Cardiac septum (tissue), 1 donor: ENCODE measurements around the gene ZBED6. TPM values are rescaled to one million over a fixed set of nuclear protein-coding genes. Genes with fewer than 3 reads are reported as not detected.
"Not testable (repeated sequence)": the region's sequence is repeated elsewhere in the genome, so short reads cannot be mapped to it uniquely, and the experiment has no call there.

Experiments
- DNase-seq: peaks from one replicate; pipeline ENCODE4 v3.0.0-alpha.2; 2020; ENCODE audit warnings: low spot score
- intact Hi-C: fragments of 100-400 bp; cut with DNase I; formaldehyde crosslinking; loops from one replicate; pipeline ENCODE4 v1.14.0; 2022
- total RNA-seq: library from RNA; stranded (reverse); fragmentation: NEBNext Ultra II Directional; extraction: Animal tissue kit (Norgen Biotek cat#: 25700); gene quantifications from one replicate; pipeline ENCODE4 v1.2.1, GENCODE V29; 2021
- donor health status: DM: no; HTN: no; CAD: no.

ZBED6 gene
- total RNA-seq, 1 donor from 2014 or later: 18.4 TPM

DNA sequence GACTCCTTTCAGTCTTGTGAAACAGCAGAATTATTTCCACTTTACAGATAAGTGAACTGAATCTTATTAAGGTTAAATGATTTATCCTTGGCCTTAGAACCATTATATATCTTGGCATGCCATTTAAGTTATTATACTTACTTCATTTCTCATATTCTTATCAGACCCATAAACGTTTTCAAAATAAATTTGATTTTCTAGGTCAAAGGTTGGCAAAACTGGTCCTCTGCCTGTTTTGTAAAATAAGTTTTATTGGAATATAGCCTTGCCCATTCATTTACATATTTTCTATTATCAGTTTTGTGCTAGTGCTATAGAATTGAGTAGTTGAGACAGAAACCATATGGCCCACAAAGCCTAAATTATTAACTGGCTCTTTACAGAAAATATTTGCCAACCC, 33.1 kb downstream of the ZBED6 start:
- no peak for DNase-seq
- intact Hi-C loops: no loop called here

DNA sequence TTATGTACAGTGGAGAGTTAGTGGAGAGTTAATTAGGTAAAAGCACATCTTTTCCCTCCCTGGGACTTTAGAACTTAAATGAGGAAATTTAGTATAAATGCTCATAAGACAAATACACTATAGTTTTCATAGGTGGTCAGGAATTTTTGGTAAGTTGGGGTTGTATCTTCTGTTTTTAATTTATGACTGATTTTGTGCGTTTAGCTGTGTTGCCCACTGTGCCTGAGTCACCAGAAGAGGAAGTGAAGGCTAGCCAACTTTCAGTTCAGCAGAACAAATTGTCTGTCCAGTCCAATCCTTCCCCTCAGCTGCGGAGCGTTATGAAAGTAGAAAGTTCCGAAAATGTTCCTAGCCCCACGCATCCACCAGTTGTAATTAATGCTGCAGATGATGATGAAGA, 33.8 kb downstream of the ZBED6 start:
- intact Hi-C loops, DNase-seq: not testable (repeated sequence)

DNA sequence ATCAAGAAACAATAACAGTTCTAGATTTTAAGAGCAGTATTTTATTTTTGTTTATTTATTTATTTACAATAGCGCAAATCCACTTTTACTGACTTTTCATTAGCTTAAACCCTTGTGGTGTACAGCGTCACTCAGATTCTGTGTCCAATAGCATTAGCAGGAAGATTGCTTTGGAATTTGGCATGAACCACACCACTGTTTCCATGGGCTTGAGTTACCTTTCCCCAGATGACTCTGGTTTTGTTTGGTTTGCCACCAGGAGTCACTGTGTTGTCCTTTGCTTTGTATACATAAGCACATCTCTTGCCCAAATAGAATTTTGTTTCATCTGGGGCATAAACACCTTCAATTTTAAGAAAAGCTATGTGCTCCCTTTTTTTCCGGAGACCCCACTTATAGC, 40.1 kb downstream of the ZBED6 start:
- intact Hi-C loops: no loop called here
- DNase-seq: no peak

DNA sequence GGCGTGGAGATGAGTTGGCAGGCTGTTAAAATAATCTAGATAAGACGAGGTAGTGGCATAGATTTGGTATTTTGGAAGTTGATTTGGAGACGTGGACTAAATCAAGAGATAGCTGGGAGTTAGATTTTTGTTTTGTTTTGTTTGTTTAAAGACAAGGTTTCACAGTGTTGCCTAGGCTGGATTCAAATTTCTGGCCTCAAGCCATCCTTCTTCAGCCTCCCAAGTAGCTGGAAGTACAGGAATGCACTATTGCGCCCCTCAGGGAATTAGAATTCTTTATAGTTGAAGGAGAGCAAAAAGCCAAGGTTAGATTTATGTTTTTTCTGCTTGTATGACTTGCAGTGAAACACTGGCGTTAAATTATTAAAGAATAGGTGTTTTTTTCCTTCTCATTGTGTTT, 43.7 kb downstream of the ZBED6 start:
- no peak for DNase-seq
- intact Hi-C loops: no loop called here

DNA sequence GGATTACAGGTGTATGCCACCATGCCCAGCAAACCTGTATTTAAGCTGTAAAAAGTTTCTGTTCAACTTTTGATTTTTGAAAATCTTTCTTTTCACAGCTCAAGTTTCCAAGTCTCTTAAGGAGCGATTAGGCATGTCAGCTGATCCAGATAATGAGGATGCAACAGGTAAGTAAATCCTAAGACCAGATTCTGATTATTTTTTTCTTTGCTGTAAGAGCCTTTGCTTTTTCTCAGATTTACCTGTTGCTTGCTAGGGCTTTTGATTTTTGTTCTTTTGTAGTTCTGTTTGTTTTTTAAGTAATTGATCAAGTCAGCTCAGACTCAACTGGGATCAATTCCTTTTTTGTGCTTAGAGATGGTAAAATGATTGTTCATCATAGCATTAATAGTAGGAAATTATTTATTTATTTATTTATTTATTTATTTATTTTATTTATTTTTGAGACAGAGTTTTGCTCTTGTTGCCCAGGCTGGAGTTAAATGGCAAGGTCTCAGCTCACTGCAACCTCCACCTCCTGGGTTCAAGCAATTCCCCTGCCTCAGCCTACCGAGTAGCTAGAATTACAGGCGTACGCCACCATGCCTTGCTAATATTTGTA, 44.9 kb downstream of the ZBED6 start:
- intact Hi-C loops: no loop called here
- no peak for DNase-seq

DNA sequence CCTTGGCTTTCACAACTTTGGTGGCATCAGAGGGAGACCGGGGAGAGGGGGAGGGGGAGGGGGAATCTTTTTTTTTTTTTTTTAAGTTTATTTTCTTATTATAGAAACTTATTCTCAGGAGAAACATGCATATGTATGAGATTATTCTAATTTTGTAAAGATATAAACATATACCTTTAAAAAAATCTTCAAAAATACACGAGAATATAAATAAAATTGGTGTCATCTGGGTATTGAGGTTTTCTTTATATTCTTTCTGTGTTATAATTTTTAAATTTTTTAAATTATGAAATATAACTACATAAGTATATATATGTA, 47.1 kb downstream of the ZBED6 start:
- no peak for DNase-seq
- intact Hi-C loops: no loop called here

DNA sequence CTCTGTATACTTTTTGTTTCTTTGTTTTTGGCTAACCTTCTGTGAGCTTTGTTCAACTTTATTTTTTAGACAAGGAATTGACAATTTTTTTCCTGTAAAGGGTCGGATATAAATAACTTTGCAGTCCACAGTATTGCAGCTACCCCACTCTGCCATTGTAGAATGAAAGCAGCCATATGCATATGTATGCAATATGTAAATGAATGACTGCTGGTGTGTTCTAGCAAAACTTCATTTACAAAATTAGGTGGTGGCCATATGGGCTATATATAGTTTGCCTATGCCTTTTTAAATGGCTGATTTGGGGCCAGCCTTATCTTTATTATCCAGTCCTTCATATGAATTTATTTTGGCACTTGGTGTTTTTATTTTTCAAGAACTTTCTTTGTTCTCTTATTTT, 48.0 kb downstream of the ZBED6 start:
- intact Hi-C loops: no loop called here
- no peak for DNase-seq

Other genes starting within 250 kb of the ZBED6 start
- gene ATP2B4, start 168.8 kb upstream of the ZBED6 start, total RNA-seq: 227 TPM
- gene LAX1, start 30.4 kb upstream of the ZBED6 start, total RNA-seq: 0.40 TPM
- gene ZC3H11A, start within 50 bp of the ZBED6 start, total RNA-seq: 46.9 TPM
- gene SNRPE, start 66.0 kb downstream of the ZBED6 start, total RNA-seq: 47.8 TPM